ENCODE measurements around the gene DDI2.
"Not testable (repeated sequence)": the region's sequence is repeated elsewhere in the genome, so short reads cannot be mapped to it uniquely, and the experiment has no call there.

Gene DDI2

DNA sequence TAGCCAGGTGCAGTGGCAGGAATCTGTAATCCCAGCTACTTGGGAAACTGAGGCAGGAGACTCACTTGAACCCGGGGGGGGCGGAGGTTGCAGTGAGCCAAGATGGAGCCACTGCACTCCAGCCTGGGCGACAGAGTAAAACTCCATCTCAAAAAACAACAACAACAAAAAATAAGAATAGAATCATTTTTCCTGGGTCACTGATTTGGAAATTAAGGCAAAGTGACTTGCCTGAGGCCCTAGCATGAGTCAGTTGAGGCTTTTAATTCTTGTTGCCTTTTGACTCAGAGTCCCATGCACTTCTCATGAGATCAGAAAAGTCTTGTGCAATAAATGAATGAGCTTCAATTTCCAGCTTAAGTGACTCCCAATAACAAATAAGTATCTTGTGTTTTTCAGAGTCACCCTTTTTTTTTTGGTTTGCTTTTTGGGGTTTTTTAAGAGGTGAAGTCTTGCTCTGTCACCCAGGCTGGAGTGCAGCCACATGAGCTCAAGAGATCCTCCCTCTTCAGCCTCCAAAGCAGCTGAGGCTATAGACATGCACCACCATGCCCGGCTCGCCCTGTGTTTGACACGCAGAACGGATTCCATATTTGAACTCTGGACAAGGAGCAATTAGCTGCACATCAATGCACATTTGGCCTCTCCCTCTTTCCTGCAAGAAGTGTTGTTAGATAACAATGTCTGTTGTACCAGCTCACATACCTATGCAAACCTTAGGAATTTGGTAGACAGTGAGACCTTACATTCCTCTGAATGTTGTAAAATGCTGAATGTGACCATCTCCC lies 63.5 kb downstream of the DDI2 start:
- no peak for DNase-seq

DNA sequence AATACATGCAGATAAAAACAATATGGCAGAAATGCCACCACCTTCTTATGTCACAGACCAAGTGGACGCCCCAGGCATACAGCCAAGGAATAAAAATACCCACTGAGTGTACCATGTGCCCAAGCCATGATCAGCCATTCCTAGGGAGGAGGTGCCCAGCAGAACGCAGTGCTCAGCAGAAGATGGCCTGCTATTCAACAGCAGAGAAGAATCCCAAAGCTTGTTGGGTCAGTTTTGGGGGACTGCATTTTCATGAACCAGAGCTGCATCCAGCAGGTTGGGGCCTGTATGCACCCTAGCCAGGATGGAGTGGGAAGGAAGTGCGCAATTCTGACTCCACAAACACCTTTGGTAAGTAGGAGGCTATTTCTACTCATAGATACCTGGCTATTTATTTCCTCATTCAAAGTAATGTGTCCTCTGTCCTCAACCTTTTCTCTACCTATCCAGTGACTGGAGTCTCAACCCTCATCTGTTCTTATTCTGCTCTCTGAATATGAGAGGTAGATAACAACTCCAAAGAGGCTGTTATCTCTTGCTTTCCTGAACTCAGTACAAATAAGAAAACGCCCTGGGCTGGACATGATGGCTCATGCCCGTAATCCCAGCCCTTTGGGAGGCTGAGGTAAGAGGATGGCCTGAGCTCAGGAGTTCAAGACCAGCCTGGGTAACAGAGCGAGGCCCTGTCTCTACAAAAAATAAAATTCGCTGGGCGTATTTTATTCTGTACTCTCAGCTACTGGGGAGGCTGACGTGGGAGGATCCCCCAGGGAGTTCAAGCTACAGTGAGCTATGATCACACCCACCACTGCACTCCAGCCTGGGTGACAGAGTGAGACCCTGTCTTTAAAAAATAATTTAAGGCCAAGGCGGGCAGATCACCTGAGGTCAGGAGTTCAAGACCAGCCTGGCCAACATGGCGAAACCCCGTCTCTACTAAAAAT lies 64.4 kb downstream of the DDI2 start:
- no peak for DNase-seq

DNA sequence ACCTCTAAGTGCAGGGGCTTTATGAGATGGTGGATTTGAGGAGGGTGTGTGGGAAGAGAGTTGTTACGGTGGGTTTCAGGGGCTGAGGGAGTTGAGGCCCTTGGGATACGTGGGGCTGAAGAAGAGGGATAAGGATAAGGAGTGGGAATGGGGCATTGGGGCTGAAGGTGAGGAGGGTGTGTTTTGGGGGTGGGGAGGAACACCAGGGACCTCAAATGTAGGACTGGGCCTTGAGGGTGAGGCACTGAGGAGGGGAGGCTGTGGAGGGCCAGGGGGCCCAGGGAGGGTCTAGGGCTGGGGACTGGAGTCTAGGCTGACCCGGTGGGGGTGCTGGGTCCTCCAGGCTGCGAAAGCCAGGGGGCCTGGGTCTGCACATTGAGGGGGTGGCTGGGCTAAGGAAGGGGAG lies 65.7 kb downstream of the DDI2 start:
- no peak for DNase-seq

DNA sequence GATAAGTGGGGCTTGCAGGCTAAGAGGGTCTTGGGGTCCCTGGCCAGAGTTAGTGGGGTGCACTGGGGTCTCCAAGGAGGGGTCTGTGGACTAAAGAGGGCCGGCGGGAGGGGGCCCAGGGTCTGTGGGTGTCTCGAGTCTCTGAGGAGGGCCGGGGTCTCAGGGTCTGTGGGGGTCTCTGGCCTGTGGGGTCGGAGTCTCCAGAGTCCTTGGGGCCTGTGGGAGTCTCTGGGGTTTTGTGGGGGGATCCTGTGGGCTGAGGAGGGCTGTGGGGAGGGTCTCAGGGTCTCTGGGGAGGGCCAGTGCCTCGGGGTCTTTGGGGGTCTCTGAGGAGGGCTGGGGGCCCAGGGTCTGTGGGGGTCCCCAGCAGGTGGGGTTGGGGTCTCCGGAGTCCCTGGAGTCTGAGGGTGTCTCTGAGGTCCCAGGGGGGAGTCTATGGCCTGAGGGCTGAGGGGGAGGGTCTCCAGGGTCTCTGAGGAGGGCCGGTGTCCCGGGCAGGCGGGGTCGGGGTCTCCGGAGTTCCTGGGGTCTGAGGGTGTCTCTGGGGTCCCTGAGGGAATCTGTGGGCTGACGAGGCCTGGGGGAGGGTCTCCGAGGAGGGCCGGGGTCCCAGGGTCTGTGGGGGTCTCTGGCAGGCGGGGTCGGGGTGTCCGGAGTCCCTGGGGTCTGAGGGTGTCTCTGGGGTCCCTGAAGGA lies 66.2 kb downstream of the DDI2 start:
- DNase-seq: no peak

DNA sequence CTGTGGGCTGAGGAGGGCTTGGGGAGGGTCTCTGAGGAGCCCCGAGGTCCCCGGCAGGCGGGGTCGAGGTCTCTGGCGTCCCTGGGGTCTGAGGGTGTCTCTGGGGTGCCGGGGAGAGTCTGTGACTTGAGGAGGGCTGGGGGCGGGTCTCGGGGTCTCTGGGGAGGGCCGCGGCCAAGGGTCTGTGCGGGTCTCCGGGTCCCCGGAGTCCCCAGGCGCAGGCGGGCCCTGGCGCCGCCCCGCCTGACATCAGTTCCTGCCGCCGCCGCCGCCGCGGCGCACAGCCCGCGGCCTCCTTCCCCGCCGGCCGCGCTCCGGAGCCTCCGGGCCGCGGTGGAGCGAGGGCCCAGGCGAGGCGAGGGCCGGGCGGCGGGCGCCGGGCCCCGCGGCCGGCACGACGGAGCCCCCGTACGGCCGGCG lies 66.8 kb downstream of the DDI2 start, which contains the start of gene PLEKHM2:
PLEKHM2 (plus strand) TSS at position 279 of the 420 bp plus-strand sequence. CDS start 239 bp downstream, outside the sequence.
- peak in 1 of 2 experiments; percentile 9 for DNase-seq

DNA sequence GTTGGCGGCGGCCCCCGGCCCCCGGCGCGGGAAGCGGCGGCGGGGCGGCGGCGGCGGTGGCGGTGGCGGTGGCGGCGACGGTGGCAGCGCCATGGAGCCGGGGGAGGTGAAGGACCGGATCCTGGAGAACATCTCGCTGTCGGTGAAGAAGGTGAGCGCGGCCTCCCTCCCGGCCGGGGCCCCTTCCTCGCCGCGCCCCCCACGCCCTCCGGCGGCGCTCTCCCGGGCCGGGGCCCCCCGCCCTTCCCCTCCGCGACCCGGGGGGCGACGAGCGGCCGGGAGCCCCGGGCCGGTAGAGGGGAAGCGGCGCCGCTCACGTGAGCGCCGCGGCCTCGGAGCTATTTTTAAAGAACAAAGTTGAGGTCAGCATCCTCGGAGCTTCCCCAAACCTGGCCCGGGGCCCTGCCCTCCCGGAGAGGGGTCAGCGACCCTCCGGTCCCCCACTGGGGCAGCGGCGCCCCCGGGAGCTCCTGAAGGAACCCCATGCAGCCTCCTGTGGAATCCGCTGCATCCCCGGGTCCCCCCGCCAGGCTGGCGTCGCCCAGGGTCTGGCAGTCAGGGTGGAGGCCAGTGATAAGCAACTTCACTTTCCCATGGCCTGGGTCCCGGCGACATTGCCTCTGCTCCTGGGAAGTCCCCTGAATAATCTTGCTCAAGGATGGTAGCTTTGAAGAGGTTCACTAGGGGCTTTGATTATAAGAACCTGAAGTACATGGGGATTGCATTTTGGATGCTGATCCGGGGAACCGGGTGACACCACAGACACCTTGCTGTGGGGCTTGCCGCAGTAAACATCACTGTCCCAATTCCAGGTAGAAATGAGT lies 67.4 kb downstream of the DDI2 start:
- DNase-seq: peak in 1 of 2 experiments; percentile 16

DNA sequence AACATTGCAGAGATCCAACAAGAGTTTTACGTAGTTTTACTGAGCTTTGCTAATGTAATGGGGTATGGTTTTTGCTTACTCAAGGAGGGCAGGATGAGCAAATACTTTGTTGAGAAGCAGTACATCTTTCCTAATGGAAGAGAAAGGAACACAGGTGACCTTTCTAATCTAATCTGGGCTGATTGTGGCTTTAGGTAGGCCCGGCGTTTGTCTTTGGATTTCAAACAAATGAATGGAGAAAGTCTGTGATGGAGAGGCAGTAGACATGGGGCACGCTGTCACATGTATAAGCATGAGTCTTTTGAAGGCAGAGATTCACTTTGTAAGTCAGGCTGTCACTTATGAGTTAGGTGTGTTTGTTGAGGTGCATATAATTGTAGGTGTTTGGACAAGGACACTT lies 68.6 kb downstream of the DDI2 start:
- DNase-seq: no peak

DNA sequence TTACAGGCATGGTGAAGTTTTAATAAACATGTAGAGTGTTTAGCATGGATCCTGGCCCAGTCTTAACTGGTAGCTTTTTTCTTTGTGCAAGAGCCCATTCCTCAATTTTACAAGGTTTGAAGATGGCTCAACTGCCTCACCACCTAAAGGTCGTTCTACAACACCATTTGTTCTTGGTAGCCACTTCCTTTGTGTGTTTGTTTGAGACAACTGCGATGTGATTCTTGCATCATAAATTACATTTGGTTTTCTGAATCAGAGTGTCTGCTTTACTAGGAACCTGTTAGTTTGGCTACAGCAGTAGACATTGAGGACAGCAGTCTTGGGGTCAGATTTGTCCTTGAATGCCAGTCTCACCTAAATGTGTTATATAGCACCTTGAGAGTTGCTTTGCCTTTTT lies 70.2 kb downstream of the DDI2 start:
- DNase-seq: no peak

DNA sequence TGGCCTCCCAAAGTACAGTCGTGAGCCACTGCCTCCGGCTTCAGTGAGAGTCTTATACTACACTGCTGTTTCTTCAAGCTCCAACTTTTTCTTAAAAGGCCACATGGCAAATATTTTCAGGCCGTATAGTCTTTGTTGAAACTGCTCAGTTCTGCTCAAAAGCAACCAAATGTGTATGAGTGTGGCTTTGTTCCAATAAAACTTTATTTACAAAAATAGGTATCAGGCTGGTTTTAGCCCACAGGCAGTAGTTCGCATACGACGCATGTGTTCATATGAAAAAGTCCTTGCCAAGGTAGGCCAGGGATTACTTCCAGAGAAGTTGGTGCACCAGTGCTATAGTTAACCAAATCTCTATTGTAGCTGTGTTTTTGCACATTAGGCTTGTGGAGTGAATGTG lies 73.1 kb downstream of the DDI2 start:
- no peak for DNase-seq

DNA sequence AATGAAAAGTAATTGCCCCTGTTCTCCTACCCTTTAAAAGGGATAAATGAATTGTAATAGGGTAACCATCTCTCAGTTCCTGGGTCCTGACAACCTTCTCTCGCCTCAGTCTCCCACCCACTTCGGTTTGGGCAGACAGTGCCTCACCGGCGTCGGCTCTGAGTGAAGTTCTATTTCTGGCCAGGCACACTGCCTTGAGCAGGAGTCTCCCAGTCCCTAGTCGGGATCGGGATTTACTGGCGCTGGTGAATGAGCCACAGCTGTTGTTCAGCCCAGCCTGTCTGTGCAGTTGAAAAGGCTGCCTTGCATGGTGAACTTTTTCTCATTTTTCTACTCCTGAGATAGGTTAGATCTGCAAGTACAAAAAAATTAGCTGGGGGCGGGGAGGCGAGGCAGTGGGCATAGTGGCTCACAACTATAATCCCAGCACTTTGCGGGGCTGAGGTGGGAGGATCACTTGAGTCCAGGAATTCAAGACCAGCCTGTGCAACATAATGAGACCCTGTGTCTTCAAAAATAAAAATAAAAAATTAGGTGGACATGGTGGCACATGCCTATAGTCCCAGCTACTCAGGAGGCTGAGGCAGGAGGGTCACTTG lies 74.3 kb downstream of the DDI2 start:
- no peak for DNase-seq

DNA sequence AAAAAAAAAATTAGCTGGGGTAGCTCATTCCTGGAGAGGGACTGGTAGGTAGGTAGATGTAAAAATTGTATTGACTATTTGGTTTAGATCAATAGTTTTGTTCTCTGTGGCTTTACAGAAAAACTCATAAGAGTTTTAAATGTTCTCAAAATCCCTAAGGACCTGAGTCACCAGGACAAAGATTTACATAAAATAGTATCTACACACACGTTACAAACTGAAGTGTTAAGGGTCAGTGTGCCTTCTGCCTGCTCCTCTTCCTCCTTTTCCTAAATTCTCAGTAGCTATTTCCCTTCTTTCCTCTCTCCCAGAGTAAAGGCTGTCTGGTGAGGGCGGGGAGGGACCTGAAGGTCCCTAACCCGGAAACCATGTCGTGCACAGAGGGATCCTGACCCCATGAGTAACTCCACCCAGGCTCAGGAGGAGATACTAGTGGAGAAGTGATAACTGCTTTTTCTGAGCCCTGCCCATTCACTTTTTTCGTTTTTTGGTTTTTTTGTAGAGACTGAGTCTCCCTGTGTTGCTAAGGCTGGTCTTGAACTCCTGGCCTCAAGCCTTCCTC lies 74.9 kb downstream of the DDI2 start:
- no peak for DNase-seq

DNA sequence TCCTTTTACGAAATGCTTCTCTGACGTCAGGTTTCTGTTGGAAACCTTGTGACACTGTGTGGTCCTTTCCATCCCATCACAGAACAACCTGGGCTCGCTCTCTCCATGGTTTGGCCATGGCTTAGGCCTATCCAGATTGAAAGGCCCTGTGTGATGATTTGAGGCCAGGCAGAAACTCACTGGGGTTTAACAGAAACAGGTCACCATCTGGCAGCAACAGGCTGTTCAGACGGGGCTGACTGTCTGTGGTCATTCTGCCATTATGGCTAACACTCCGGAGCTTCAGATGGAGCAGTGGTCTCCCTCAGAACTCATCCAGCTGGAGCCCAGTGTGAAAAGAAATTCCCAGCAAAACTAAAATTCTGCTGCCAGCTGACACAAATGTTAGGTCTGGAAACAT lies 76.1 kb downstream of the DDI2 start:
- DNase-seq: no peak

DNA sequence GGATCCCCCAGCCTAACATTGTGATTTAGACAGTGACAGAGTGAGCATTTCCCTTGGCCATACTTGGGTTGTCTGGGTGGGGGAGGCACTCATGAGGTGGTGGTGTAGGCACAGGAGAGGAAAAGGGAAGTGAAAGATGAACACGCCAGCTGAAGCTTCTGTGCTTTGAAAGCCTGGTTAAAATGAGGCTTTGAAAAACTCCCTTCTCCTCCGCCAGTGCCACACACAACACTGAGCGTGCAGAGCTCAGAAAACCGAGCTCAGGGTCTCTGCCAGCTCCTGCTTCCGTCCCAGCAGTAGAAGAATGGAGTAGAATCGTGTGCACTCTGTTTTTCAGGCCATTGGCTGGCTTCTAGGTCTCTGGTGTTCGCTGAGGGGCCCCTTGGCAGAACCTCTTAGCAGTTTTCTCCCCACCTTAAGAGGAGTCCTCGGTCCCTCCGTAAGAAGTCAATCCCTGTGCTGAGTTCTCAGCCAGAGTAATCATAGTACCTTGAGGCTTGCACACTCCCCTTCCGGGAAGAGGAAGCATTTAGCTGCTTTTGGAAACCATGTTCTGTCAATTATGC lies 79.8 kb downstream of the DDI2 start:
- DNase-seq: no peak

DNA sequence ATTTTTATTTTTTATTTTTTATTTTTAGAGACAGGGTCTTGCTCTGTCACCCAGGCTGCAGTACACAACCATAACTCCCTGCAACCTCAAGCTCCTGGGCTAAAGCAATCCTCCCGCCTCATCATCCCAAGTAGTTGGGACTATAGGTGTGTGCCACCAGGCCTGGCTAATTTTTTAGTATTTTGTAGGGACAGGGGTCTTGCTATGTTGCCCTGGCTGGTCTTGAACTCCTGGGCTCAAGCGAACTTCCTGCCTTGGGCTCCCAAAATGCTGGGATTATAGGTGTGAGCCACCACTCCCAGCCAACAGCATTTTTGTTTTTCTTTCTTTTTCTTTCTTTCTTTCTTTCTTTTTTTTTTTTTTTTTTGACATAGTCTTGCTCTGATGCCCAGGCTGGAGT lies 80.9 kb downstream of the DDI2 start:
- no peak for DNase-seq

DNA sequence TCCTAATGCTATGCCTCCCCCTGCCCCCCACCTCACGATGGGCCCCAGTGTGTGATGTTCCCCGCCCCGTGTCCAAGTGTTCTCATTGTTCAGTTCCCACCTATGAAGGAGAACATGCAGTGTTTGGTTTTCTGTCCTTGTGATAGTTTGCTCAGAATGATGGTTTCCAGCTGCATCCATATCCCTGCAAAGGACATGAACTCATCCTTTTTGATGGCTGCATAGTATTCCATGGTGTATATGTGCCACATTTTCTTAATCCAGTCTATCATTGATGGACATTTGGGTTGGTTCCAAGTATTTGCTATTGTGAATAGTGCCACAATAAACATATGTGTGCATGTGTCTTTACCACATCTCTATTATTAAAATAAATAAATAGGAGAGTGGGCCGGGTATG lies 82.1 kb downstream of the DDI2 start:
- not testable (repeated sequence) for DNase-seq

DNA sequence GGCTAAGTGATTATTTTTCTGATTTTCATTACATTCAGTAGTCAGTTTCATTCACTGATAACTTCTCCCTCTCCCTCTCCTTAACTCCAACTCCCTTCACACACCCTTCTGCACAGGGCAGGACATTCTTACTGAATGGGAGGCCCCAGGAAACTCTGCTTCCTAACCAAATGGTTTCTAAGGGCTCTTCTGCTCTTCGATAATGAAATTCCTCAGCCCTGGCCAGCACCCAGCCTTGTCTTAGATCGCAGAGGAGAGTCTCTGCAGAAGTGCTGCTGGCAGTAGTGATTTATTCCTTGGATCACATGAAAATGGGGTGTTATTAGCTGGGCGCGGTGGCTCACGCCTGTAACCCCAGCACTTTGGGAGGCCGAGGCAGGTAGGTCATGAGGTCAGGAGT lies 83.2 kb downstream of the DDI2 start:
- DNase-seq: no peak

DNA sequence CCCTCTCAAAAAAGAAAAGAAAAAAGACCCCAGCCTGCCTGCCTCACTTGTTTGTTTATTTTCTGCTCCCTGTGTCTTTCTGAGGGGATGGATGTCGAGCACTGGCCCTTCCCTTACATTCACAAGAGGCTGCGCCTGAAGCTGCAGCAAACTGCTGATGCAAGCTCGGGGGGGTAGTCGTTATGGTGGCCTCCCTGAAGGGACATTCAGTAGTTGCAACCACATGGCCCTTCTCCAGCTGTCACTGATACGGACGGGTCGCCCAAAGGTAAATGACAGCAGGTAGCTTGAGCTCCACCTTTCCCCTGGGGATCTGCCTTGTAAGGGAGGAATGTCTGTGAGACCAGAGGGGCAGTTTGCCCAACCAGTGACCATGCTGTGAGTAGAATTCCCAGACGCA lies 84.5 kb downstream of the DDI2 start:
- no peak for DNase-seq

DNA sequence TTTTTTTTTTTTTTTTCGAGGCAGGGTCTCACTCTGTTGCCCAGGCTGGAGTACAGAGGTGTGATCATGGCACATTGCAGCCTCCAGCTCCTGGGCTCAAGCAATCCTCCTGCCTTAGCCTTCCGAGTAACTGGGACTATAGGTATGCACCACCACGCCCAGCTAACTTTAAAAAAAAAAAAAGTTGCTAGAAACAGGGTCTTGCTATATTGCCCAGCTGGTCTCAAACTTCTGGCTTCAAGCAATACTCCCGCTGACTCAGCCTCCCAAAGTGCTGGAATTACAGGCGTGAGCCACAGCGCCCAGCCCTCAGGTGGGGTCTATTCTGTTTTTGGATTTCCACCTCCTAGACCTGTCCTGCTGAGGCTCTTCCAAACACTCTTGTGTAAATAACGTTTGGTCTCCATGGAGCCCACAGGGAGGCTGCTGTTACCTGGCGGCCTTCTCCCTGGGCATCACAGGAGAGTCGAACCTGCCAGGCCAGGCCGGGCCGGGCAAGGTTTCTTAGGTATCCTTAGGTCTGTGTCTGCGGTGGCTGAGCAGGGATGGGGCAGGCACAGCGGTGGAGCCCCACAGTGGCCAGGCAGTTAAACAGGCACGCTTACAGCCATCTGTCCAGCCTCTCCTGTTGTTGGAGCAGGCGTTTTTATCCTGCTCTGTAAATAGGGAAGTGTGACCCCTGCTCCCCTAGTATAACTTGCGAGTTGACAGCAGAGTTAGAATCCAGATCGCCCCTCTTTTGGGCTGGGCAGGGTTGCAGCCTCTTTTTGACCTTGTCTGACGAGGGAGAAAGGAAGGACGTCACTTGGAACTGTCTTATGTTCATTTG lies 85.7 kb downstream of the DDI2 start:
- no peak for DNase-seq

DNA sequence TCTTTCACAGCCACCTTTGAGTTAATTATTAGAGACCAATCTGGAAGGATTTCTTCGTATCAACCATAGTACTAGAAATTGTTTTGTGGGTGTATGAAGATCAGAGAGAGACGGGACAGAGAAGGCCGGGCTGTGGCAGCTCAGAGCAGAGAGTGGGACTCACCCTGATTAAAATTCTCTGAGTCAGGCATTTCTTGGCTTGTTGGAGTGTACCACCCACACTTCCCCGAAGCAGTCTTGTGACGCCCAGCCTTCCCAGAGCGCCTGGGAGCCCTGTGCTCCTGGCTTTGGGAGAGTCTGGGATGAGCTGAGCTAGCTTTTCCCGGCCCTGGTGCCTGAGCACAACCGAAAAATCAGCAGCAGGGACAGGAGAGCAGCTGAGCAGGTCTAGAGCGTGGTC lies 86.3 kb downstream of the DDI2 start:
- no peak for DNase-seq

DNA sequence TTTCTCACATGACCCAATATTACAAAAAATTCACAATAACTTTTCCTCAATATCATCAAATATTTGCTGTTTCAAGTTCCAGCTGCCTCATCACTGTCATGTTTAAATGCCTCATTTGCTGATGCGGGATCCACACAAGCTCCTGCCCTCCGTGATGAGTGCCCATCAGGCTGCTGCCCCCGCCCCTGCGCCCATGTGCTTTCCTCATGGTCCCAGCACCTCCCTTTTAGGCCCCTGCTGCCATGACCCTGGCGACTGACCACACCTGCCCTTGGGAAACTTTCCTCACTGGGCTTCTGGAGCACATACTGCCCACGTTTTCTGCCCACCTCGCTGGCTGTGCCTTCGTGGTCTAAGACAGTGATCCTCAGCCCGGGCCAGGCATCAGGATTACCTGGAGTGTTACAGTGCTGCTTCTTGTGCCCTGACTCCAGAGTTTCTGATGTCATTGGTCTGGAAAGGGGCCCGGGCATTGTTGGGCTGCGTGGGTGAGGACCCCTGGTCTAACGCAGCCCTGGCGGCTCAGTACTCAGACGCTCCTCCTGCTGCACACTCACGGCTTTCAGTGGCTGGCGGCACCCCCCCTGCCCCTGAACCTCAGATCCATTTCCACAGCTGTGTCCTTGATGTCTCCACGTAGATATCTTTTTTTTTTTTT lies 87.4 kb downstream of the DDI2 start:
- DNase-seq: no peak
